ENCODE measurements around the gene PDLIM7. TPM values are rescaled to one million over a fixed set of nuclear protein-coding genes. Genes with fewer than 3 reads are reported as not detected.
"Not testable (repeated sequence)": the region's sequence is repeated elsewhere in the genome, so short reads cannot be mapped to it uniquely, and the experiment has no call there.

The PDLIM7 gene
- total and polyA plus RNA-seq, 4 donors = 49.2 to 124 (median 83.5) TPM

DNA sequence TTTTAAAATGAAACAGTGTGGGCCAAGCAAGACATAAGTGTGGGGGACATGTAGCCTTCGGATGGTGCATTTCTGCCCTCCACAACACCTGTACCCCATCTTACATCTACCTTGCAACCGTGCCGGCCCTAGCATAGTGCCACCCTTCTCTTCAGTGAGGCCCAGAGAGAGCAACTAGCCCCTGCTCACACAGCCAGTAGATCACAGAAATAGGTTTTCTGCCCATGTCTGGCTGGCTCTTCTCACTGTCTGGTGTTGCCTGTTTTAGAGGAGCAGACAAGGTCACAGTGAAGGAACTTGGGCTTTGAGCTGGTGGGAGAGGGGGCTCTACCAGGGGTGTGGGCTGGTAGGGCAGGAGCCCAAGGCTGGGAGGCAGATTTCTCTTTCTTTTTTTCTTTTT is 11.1 kb downstream of the PDLIM7 start:
- DNase-seq = no peak
- Histone ChIP-seq H3K4me1 (ENCODE audit: control insufficient read depth in 5 of 5, insufficient read depth in 5 of 5, low read length in 5 of 5) (no peaks in the 10 kb centered on the region), H3K27ac (ENCODE audit: low read depth in 1 of 2, low read length in 1 of 2) (no peak overlapping the region), H3K4me3 (no peak overlapping the region), H3K27me3 (ENCODE audit: control insufficient read depth in 3 of 3, insufficient read depth in 3 of 3, low read length in 2 of 3) (no peaks in the 10 kb centered on the region), H3K36me3 (ENCODE audit: control insufficient read depth in 4 of 4, insufficient read depth in 4 of 4, low read length in 4 of 4) (peaks cover 0 to 66% (median 31%) of the 10 kb centered on the region in 4 donors), H3K9ac (ENCODE audit: insufficient read depth in 1 of 2, low read length in 2 of 2) (no peak overlapping the region), H3K9me3 (ENCODE audit: control insufficient read depth in 4 of 4, insufficient read depth in 3 of 4, low read length in 3 of 4) (peaks cover 0 to 3% (median 0%) of the 10 kb centered on the region in 4 donors)
- TF ChIP-seq, protein P1, sequence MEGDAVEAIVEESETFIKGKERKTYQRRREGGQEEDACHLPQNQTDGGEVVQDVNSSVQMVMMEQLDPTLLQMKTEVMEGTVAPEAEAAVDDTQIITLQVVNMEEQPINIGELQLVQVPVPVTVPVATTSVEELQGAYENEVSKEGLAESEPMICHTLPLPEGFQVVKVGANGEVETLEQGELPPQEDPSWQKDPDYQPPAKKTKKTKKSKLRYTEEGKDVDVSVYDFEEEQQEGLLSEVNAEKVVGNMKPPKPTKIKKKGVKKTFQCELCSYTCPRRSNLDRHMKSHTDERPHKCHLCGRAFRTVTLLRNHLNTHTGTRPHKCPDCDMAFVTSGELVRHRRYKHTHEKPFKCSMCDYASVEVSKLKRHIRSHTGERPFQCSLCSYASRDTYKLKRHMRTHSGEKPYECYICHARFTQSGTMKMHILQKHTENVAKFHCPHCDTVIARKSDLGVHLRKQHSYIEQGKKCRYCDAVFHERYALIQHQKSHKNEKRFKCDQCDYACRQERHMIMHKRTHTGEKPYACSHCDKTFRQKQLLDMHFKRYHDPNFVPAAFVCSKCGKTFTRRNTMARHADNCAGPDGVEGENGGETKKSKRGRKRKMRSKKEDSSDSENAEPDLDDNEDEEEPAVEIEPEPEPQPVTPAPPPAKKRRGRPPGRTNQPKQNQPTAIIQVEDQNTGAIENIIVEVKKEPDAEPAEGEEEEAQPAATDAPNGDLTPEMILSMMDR (IDR thresholded peaks at IDR 0.05; ENCODE audit: control extremely low read depth, extremely low read depth) = no peak
- no peak for ATAC-seq (ENCODE audit: insufficient read depth, low FRiP score)
- 96 to 99% methylated on average over 3 of the region's 3 CpGs for WGBS, 2 donors

DNA sequence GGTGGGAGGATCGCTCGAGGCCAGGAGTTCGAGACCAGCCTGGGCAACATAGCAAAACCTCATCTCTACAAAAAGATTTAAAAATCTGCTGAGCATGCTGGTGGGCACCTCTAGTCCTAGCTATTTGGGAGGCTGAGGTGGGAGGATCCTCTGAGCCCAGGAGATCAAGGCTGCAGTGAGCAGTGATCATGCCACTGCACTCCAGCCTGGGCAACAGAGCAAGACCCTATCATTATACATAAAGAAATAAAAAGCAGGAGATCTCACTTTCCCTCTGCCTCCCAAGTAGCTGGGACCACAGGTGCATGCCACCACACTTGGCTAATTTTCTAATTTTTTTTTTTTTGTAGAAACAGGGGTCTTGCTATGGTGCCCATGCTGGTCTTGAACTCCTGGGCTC is 11.7 kb downstream of the PDLIM7 start:
- H3K27me3 ChIP-seq (ENCODE audit: control insufficient read depth in 3 of 3, insufficient read depth in 3 of 3, low read length in 2 of 3); H3K4me3 ChIP-seq; H3K9ac ChIP-seq (ENCODE audit: insufficient read depth in 1 of 2, low read length in 2 of 2); H3K4me1 ChIP-seq (ENCODE audit: control insufficient read depth in 5 of 5, insufficient read depth in 5 of 5, low read length in 5 of 5); H3K9me3 ChIP-seq (ENCODE audit: control insufficient read depth in 4 of 4, insufficient read depth in 3 of 4, low read length in 3 of 4); DNase-seq; H3K27ac ChIP-seq (ENCODE audit: low read depth in 1 of 2, low read length in 1 of 2); ATAC-seq (ENCODE audit: insufficient read depth, low FRiP score): not testable (repeated sequence)
- 95 to 98% methylated on average over 3 of the region's 3 CpGs for WGBS, 2 donors
- H3K36me3 ChIP-seq (ENCODE audit: control insufficient read depth in 4 of 4, insufficient read depth in 4 of 4, low read length in 4 of 4) = peaks cover 0 to 62% (median 29%) of the 10 kb centered on the region in 4 donors

DNA sequence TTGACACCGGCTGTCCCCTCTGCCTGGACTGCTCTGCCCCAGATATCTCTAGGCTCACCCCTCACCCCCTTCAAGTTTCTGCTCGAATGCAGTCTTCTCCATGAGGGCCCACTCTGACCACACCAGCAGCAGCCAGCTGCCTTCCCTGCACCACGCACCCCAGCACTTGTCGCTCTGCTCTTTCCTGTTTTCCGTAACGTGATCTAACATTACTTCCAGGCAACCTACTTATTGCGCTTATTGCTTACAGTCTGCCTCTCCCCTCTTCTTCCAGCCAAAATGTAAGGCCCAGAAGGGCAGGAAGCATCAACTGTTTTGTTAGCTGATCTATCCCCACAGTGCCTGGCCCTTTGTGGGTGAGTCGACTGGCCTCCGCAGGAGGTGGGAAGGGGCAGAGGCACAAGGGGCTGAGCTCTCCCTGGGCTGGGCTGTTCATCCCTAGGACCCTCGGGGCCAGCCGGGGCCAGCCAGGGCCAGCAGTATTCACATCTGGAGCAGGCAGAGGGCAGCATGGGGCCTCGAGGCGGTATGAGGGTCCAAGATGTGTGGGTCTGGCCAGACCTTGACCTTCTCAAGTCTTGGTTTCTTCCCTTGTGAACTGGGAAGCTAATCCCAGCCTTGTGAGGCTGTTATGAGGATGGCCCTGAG is 12.4 kb downstream of the PDLIM7 start:
- ATAC-seq (ENCODE audit: insufficient read depth, low FRiP score) = no peak
- H3K4me1 ChIP-seq (ENCODE audit: control insufficient read depth in 5 of 5, insufficient read depth in 5 of 5, low read length in 5 of 5) = peaks cover 0 to 2% (median 0%) of the 10 kb centered on the region in 5 donors
- no peaks in the 10 kb centered on the region for H3K27me3 ChIP-seq (ENCODE audit: control insufficient read depth in 3 of 3, insufficient read depth in 3 of 3, low read length in 2 of 3)
- peaks cover 0 to 3% (median 0%) of the 10 kb centered on the region in 4 donors for H3K9me3 ChIP-seq (ENCODE audit: control insufficient read depth in 4 of 4, insufficient read depth in 3 of 4, low read length in 3 of 4)
- TF ChIP-seq, protein P1 (IDR thresholded peaks at IDR 0.05; ENCODE audit: control extremely low read depth, extremely low read depth) = no peak
- H3K27ac ChIP-seq (ENCODE audit: low read depth in 1 of 2, low read length in 1 of 2) = no peak overlapping the region
- 76 to 79% methylated on average over 13 of the region's 13 CpGs for WGBS, 2 donors
- H3K36me3 ChIP-seq (ENCODE audit: control insufficient read depth in 4 of 4, insufficient read depth in 4 of 4, low read length in 4 of 4) = peaks cover 0 to 54% (median 27%) of the 10 kb centered on the region in 4 donors
- no peak overlapping the region for H3K9ac ChIP-seq (ENCODE audit: insufficient read depth in 1 of 2, low read length in 2 of 2)
- H3K4me3 ChIP-seq = no peak overlapping the region
- DNase-seq = no peak

DNA sequence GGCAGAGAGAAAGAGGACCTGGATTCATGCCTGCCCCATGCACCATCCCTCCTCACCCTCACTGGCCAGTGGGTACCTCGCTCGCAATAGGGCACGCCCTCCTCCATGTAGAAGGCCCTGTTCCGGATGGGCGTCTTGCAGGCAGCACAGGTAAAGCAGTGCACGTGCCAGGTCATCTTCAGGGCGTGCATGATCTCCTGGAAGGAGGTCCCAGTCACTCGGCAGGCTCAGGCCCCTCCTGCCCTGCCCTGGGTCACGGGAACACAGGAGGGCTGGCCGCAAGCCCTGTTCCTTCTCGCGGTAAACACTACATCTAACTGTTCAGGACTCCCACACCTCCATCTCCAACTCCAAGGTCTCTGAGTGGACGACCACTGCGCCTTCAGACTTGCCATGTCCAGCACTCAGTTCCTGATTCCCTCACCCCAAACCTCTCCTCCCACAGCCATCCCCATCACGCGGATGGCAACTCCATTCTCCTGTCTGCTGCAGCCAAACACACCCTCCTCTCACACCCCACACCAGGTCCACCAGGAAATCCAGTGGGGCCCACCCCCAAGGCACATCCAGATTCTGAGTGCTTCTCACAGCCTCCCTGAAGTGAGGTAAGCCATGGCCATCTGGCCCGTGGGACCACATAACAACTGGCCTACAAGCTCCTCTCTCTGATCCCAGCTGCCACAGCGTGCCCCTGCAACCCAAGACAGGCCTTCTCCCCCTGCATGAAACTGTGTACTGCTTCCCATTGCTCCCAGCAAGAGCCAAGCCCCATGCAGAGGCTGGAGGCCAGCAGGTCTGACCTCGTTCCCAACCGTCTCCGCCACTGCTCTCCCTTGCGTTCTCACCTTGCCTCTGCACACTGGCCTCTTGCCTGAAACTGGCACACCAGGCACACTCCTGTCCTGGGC is 13.2 kb downstream of the PDLIM7 start:
- Histone ChIP-seq H3K27me3 (ENCODE audit: control insufficient read depth in 3 of 3, insufficient read depth in 3 of 3, low read length in 2 of 3) (no peaks in the 10 kb centered on the region), H3K27ac (ENCODE audit: low read depth in 1 of 2, low read length in 1 of 2) (no peak overlapping the region), H3K9me3 (ENCODE audit: control insufficient read depth in 4 of 4, insufficient read depth in 3 of 4, low read length in 3 of 4) (peaks cover 0 to 3% (median 0%) of the 10 kb centered on the region in 4 donors), H3K9ac (ENCODE audit: insufficient read depth in 1 of 2, low read length in 2 of 2) (no peak overlapping the region), H3K4me1 (ENCODE audit: control insufficient read depth in 5 of 5, insufficient read depth in 5 of 5, low read length in 5 of 5) (peaks cover 0 to 9% (median 4%) of the 10 kb centered on the region in 5 donors), H3K36me3 (ENCODE audit: control insufficient read depth in 4 of 4, insufficient read depth in 4 of 4, low read length in 4 of 4) (peaks cover 0 to 50% (median 23%) of the 10 kb centered on the region in 4 donors), H3K4me3 (no peak overlapping the region)
- WGBS, 2 donors = 93% methylated on average over 22 of the region's 22 CpGs
- ATAC-seq (ENCODE audit: insufficient read depth, low FRiP score) (no peak), DNase-seq (no peak)
- TF ChIP-seq, protein P1 (IDR thresholded peaks at IDR 0.05; ENCODE audit: control extremely low read depth, extremely low read depth) = no peak
